ENCODE measurements around the gene DNM1L. TPM values are rescaled to one million over a fixed set of nuclear protein-coding genes. Genes with fewer than 3 reads are reported as not detected.

DNM1L gene
- total and polyA plus RNA-seq, 2 experiments from 2014 or later = 51.9 to 56.7 TPM

DNA sequence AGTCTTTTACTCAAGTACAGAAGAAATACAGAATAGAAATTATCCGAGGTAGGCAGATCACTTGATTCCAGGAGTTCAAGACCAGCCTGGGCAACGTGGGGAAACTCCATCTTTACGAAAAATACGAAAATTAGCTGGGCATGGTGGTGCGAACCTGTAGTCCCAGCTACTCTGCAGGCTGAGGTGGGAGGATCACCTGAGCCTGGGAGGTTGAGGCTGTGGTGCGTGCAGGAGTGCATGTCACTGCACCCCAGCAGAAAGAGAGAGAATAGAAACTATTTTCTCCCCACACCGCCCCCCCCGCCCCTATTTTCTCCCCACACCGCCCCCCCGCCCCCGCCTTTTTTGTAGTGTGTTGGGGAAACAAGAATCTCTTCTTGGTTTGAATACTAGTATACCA, 2.2 kb downstream of the DNM1L start:
- Histone ChIP-seq H3K27me3 (no peaks in the 10 kb centered on the region), H3K36me3 (no peaks in the 10 kb centered on the region), H3K9me3 (ENCODE audit: low read depth) (no peaks in the 10 kb centered on the region), H3K4me3 (no peak overlapping the region), H3K4me1 (ENCODE audit: low read depth) (peaks cover 7% of the 10 kb centered on the region), H3K27ac (peak overlapping the region; percentile 87)
- no peak for TF ChIP-seq CTCF (IDR thresholded peaks at IDR 0.05; ENCODE audit: low read depth, low read length)
- DNase-seq (ENCODE audit: low read depth in 1 of 2, low spot score in 1 of 2) = no peak

DNA sequence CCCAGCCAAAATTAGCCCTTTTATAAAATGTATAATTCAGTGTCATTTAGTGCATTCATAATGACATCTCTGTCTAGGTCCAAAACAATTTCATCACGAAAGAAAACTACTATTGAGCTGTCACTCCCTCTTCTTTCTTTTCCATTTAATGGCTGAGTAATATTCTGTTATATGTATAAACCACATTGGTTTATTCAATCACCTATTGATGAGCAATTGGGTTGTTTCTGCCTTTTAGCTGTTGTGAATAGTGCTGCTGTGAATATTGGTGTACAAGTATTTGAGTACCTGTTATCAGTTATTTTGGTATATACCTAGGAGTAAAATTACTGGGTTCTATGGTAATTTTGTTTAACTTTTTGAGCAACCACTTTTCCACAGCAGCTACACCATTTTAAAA, 7.2 kb downstream of the DNM1L start:
- no peaks in the 10 kb centered on the region for H3K36me3 ChIP-seq

GRCh38 chr12:32688786-32689185, 9.7 kb downstream of the DNM1L start:
- Histone ChIP-seq H3K4me1 (ENCODE audit: low read depth) (no peaks in the 10 kb centered on the region), H3K9me3 (ENCODE audit: low read depth) (no peaks in the 10 kb centered on the region), H3K27ac (no peak overlapping the region), H3K27me3 (no peaks in the 10 kb centered on the region), H3K36me3 (no peaks in the 10 kb centered on the region), H3K4me3 (no peak overlapping the region)
- DNase-seq (ENCODE audit: low read depth in 1 of 2, low spot score in 1 of 2) = no peak
- no peak for TF ChIP-seq CTCF (IDR thresholded peaks at IDR 0.05; ENCODE audit: low read depth, low read length)

More for the DNA sequence above, 7.2 kb downstream of the DNM1L start:
- H3K27me3 ChIP-seq = no peaks in the 10 kb centered on the region
- no peak for TF ChIP-seq CTCF (IDR thresholded peaks at IDR 0.05; ENCODE audit: low read depth, low read length)
- no peak for DNase-seq (ENCODE audit: low read depth in 1 of 2, low spot score in 1 of 2)
- H3K4me1 ChIP-seq (ENCODE audit: low read depth) = no peaks in the 10 kb centered on the region
- no peak overlapping the region for H3K27ac ChIP-seq
- H3K4me3 ChIP-seq = no peak overlapping the region
- H3K9me3 ChIP-seq (ENCODE audit: low read depth) = no peaks in the 10 kb centered on the region

DNA sequence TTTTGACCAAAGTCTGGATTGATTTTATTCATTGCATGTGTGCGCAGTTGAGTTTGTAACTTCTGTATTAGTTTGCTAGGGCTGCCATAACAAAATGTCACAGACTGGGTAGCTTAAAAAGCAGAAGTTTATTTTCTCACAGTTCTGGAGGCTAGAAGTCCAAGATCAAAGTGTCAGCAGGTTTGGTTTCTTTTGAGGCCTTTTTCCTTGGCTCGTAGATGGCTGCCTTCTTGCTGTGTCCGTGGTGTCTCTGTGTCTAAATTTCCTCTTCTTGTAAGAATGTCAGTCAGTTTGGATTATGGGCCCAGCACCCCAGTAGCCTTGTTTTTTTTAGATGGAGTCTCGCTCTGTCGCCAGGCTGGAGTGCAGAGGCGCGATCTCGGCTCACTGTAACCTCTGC, 11.8 kb downstream of the DNM1L start:
- no peak overlapping the region for H3K4me3 ChIP-seq
- no peaks in the 10 kb centered on the region for H3K4me1 ChIP-seq (ENCODE audit: low read depth)
- H3K36me3 ChIP-seq = no peaks in the 10 kb centered on the region
- no peaks in the 10 kb centered on the region for H3K9me3 ChIP-seq (ENCODE audit: low read depth)
- no peak overlapping the region for H3K27ac ChIP-seq
- DNase-seq (ENCODE audit: low read depth in 1 of 2, low spot score in 1 of 2) = no peak
- TF ChIP-seq CTCF (IDR thresholded peaks at IDR 0.05; ENCODE audit: low read depth, low read length) = no peak
- H3K27me3 ChIP-seq = no peaks in the 10 kb centered on the region

GRCh38 chr12:32692358-32692757, 13.3 kb downstream of the DNM1L start:
- Histone ChIP-seq H3K4me3 (no peak overlapping the region), H3K4me1 (ENCODE audit: low read depth) (no peaks in the 10 kb centered on the region), H3K27me3 (no peaks in the 10 kb centered on the region), H3K36me3 (no peaks in the 10 kb centered on the region), H3K9me3 (ENCODE audit: low read depth) (no peaks in the 10 kb centered on the region), H3K27ac (no peak overlapping the region)
- TF ChIP-seq CTCF (IDR thresholded peaks at IDR 0.05; ENCODE audit: low read depth, low read length) = no peak
- DNase-seq (ENCODE audit: low read depth in 1 of 2, low spot score in 1 of 2) = no peak

- TF ChIP-seq CTCF (IDR thresholded peaks at IDR 0.05; ENCODE audit: low read depth, low read length) = no peak
- Histone ChIP-seq H3K36me3 (no peaks in the 10 kb centered on the region), H3K4me3 (no peak overlapping the region), H3K27me3 (no peaks in the 10 kb centered on the region), H3K9me3 (ENCODE audit: low read depth) (no peaks in the 10 kb centered on the region), H3K27ac (no peak overlapping the region), H3K4me1 (ENCODE audit: low read depth) (no peaks in the 10 kb centered on the region)
- DNase-seq (ENCODE audit: low read depth in 1 of 2, low spot score in 1 of 2) = no peak
Measured at GRCh38 chr12:32693036-32693435, 13.9 kb downstream of the DNM1L start.

All from cardiac muscle cell (in vitro differentiated cells and primary cell).